CD4-positive, alpha-beta memory T cell (primary cell): ENCODE measurements around the gene FN3KRP. TPM values are rescaled to one million over a fixed set of nuclear protein-coding genes. Genes with fewer than 3 reads are reported as not detected.

Experiments used
- CTCF ChIA-PET: fragments of 350-600 bp; sonication (Branson Sonifier 250); formaldehyde crosslinking; loops from one replicate; lab custom pipeline; 2021; ENCODE audit warnings: inconsistent platforms; ENCODE audit not compliant: partially characterized antibody; lab: Charles Lee
- POLR2A ChIA-PET: fragments of 350-600 bp; sonication (Branson Sonifier 250); formaldehyde crosslinking; loops from one replicate; lab custom pipeline; 2021; ENCODE audit not compliant: partially characterized antibody; lab: Charles Lee
- DNase-seq, 5 donors: peaks; one replicate each; pipeline versions ENCODE4 v3.0.0 to v3.0.0-alpha.2; 2020 to 2022; ENCODE audit warnings: mixed read lengths in 1 of 5
- H3K27ac ChIP-seq: one replicate; pipeline ENCODE4 v1.7.0; 2013; ENCODE audit warnings: low read depth, low read length
- H3K27me3 ChIP-seq: 2 replicates; pipeline ENCODE4 v1.7.0; 2013; ENCODE audit warnings: mild to moderate bottlenecking, low read length, moderate library complexity; ENCODE audit not compliant: insufficient read depth
- H3K36me3 ChIP-seq: 2 replicates; pipeline ENCODE4 v1.7.0; 2013; ENCODE audit warnings: mild to moderate bottlenecking, low read length, moderate library complexity; ENCODE audit not compliant: insufficient read depth
- H3K4me1 ChIP-seq: 2 replicates; pipeline ENCODE4 v1.7.0; 2013; ENCODE audit warnings: mild to moderate bottlenecking, low read length, moderate library complexity; ENCODE audit not compliant: insufficient read depth
- H3K4me3 ChIP-seq, 2 donors: one replicate each; pipeline ENCODE4 v1.7.0; 2013; ENCODE audit warnings: low read length in 2 of 2, mild to moderate bottlenecking in 1 of 2
- H3K9me3 ChIP-seq, 2 donors: one replicate each; pipeline ENCODE4 v1.7.0; 2013; ENCODE audit warnings: low read length in 2 of 2, control low read depth in 1 of 2; ENCODE audit not compliant: control insufficient read depth in 1 of 2
- H3K27ac Mint-ChIP-seq, 7 donors: one replicate each; pipeline ENCODE4 v1.8.0; 2020 to 2021; ENCODE audit warnings: mixed read lengths in 7 of 7, mild to moderate bottlenecking in 6 of 7, inconsistent platforms in 3 of 7, moderate library complexity in 3 of 7
- H3K27me3 Mint-ChIP-seq, 2 donors: one replicate each; pipeline ENCODE4 v1.8.0; 2020 to 2021; ENCODE audit warnings: mixed read lengths in 2 of 2
- H3K36me3 Mint-ChIP-seq, 2 donors: one replicate each; pipeline ENCODE4 v1.8.0; 2020 to 2021; ENCODE audit warnings: mixed read lengths in 2 of 2, inconsistent platforms in 1 of 2, mild to moderate bottlenecking in 1 of 2
- H3K4me1 Mint-ChIP-seq, 4 donors: one replicate each; pipeline ENCODE4 v1.8.0; 2020 to 2021; ENCODE audit warnings: mixed read lengths in 4 of 4, mild to moderate bottlenecking in 1 of 4
- H3K4me3 Mint-ChIP-seq, 8 donors: one replicate each; pipeline ENCODE4 v1.8.0; 2020 to 2021; ENCODE audit warnings: mixed read lengths in 8 of 8, mild to moderate bottlenecking in 7 of 8, moderate library complexity in 6 of 8, inconsistent platforms in 3 of 8
- H3K9me3 Mint-ChIP-seq, 8 donors: one replicate each; pipeline ENCODE4 v1.8.0; 2020 to 2021; ENCODE audit warnings: mixed read lengths in 8 of 8, mild to moderate bottlenecking in 5 of 8, inconsistent platforms in 3 of 8, moderate library complexity in 1 of 8
- intact Hi-C: fragments of 100-400 bp; cut with micrococcal nuclease; formaldehyde crosslinking; loops from one replicate; pipeline ENCODE4 v1.15.1; 2023
- polyA plus RNA-seq, 2 donors: library from polyadenylated mRNA; unstranded; fragments of 300-500 nt; fragmentation: Illumina TruSeq; gene quantifications; one replicate each; pipeline ENCODE4 v1.2.3, GENCODE V29; 2021
- total RNA-seq, 2 experiments: library from RNA; stranded (reverse); gene quantifications; one replicate each; pipeline ENCODE4 v1.2.3, GENCODE V29; 2021

Gene FN3KRP
- total and polyA plus RNA-seq, 4 experiments from 2014 or later = 24.6 to 65.2 (median 37.1) TPM

GRCh38 chr17:82674656-82675475 is 41.6 kb upstream of the FN3KRP start:
- Mint-ChIP-seq H3K36me3 (peaks cover 0 to 4% of the 10 kb centered on the region in 2 donors), H3K27ac (no peak overlapping the region), H3K9me3 (no peaks in the 10 kb centered on the region), H3K4me1 (peaks cover 0 to 9% (median 5%) of the 10 kb centered on the region in 4 donors), H3K4me3 (no peak overlapping the region), H3K27me3 (no peaks in the 10 kb centered on the region)
- no peaks in the 10 kb centered on the region for H3K9me3 ChIP-seq
- no peak overlapping the region for H3K27ac ChIP-seq
- no peak for DNase-seq
- no peak overlapping the region for H3K4me3 ChIP-seq
- no peaks in the 10 kb centered on the region for H3K27me3 ChIP-seq
- POLR2A ChIA-PET = no interaction called here
- H3K36me3 ChIP-seq = no peaks in the 10 kb centered on the region
- no peaks in the 10 kb centered on the region for H3K4me1 ChIP-seq
- intact Hi-C loops = no loop called here
- CTCF ChIA-PET = no interaction called here

GRCh38 chr17:82675476-82676245 is 40.8 kb upstream of the FN3KRP start:
- no peak overlapping the region for H3K4me3 ChIP-seq
- H3K4me1 Mint-ChIP-seq = peaks cover 0 to 9% (median 5%) of the 10 kb centered on the region in 4 donors

DNA sequence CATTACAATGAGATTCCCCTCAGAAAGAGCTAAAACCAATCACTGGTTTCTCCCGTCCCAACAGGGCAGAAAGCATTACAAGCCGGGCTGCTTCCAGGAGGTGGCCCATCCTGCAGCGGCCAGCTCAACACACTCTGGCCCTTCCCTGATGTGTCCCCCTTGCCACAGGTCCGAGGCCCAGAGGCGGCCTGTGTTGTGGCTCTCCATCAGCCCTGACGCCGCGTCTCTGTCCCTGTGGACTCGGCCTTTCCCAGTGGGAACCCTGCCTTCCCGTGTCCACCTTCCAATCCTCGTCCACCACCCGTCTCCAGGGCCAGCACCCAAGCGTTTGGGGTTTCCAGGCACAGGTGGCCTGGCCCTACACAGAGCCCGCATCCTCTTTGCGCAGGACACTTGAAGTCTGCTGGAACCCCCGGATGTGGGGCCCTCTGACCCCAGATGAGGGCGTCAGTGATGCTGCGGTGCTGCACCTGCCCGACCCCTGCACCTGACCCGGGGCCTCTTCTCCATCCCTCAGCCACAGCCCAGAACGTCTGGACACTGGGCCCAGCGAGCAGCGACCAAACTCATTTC is 39.1 kb upstream of the FN3KRP start:
- H3K27ac ChIP-seq = no peak overlapping the region
- Mint-ChIP-seq H3K9me3 (peaks cover 0 to 13% (median 10%) of the 10 kb centered on the region in 8 donors), H3K4me3 (no peak overlapping the region), H3K36me3 (peaks cover 7 to 13% of the 10 kb centered on the region in 2 donors), H3K27me3 (no peaks in the 10 kb centered on the region), H3K27ac (no peak overlapping the region), H3K4me1 (peaks cover 0 to 5% (median 0%) of the 10 kb centered on the region in 4 donors)
- H3K36me3 ChIP-seq = no peaks in the 10 kb centered on the region
- intact Hi-C loops = no loop called here
- CTCF ChIA-PET = no interaction called here
- no peaks in the 10 kb centered on the region for H3K4me1 ChIP-seq
- POLR2A ChIA-PET = no interaction called here
- no peak for DNase-seq
- H3K4me3 ChIP-seq = no peak overlapping the region
- no peaks in the 10 kb centered on the region for H3K27me3 ChIP-seq
- H3K9me3 ChIP-seq = no peaks in the 10 kb centered on the region

More at GRCh38 chr17:82675476-82676245, 40.8 kb upstream of the FN3KRP start:
- ChIA-PET POLR2A (no interaction called here), CTCF (no interaction called here)
- Histone ChIP-seq H3K27me3 (no peaks in the 10 kb centered on the region), H3K36me3 (no peaks in the 10 kb centered on the region), H3K9me3 (no peaks in the 10 kb centered on the region), H3K27ac (no peak overlapping the region), H3K4me1 (no peaks in the 10 kb centered on the region)
- Mint-ChIP-seq H3K36me3 (peaks cover 0 to 4% of the 10 kb centered on the region in 2 donors), H3K9me3 (no peaks in the 10 kb centered on the region), H3K27me3 (no peaks in the 10 kb centered on the region), H3K4me3 (no peak overlapping the region), H3K27ac (peak overlapping the region in 1 of 7 donors; percentile 41)
- intact Hi-C loops = no loop called here
- DNase-seq = no peak

- H3K36me3 ChIP-seq = no peaks in the 10 kb centered on the region
- H3K9me3 Mint-ChIP-seq = peaks cover 0 to 15% (median 10%) of the 10 kb centered on the region in 8 donors
- no peak overlapping the region for H3K4me3 ChIP-seq
- no peaks in the 10 kb centered on the region for H3K4me1 ChIP-seq
- POLR2A ChIA-PET = no interaction called here
- intact Hi-C loops = no loop called here
- DNase-seq = no peak
- CTCF ChIA-PET = no interaction called here
- H3K27ac Mint-ChIP-seq = no peak overlapping the region
- H3K4me1 Mint-ChIP-seq = peaks cover 0 to 5% (median 0%) of the 10 kb centered on the region in 4 donors
- H3K27me3 ChIP-seq = no peaks in the 10 kb centered on the region
- peaks cover 7 to 15% of the 10 kb centered on the region in 2 donors for H3K36me3 Mint-ChIP-seq
- no peaks in the 10 kb centered on the region for H3K27me3 Mint-ChIP-seq
- no peak overlapping the region for H3K27ac ChIP-seq
- no peak overlapping the region for H3K4me3 Mint-ChIP-seq
- H3K9me3 ChIP-seq = no peaks in the 10 kb centered on the region
These were observed 38.1 kb upstream of the FN3KRP start for GRCh38 chr17:82678265-82678891.

GRCh38 chr17:82679586-82680465 is 36.7 kb upstream of the FN3KRP start:
- ChIA-PET CTCF (no interaction called here), POLR2A (no interaction called here)
- no peaks in the 10 kb centered on the region for H3K27me3 Mint-ChIP-seq

DNA sequence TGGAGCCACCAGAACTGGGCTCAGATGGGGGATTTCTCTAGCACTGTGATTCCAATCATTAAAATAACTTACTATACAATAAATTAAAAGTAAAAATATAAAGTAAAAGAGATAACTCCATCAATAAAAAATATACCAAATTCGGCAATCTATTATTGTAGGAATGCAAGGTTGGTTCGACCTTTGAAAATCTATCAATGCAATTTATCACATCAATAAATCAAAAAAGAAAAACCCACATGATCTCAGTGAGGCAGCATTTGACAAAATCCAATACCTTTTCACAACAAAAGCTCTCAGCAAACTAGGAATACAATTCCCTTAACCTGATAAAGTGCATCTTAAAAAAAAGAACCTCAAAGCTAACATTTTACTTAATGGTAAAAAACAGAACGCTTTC is 35.0 kb upstream of the FN3KRP start:
- ChIA-PET CTCF (no interaction called here), POLR2A (no interaction called here)
- Histone ChIP-seq H3K4me1 (no peaks in the 10 kb centered on the region), H3K36me3 (no peaks in the 10 kb centered on the region), H3K4me3 (no peak overlapping the region), H3K27me3 (no peaks in the 10 kb centered on the region), H3K27ac (no peak overlapping the region), H3K9me3 (no peaks in the 10 kb centered on the region)
- peaks cover 7 to 11% of the 10 kb centered on the region in 2 donors for H3K36me3 Mint-ChIP-seq
- DNase-seq = no peak
- intact Hi-C loops = no loop called here
- no peak overlapping the region for H3K4me3 Mint-ChIP-seq
- H3K9me3 Mint-ChIP-seq = peaks cover 0 to 15% (median 10%) of the 10 kb centered on the region in 8 donors
- H3K4me1 Mint-ChIP-seq = peaks cover 0 to 5% (median 0%) of the 10 kb centered on the region in 4 donors
- no peak overlapping the region for H3K27ac Mint-ChIP-seq
- no peaks in the 10 kb centered on the region for H3K27me3 Mint-ChIP-seq

More at GRCh38 chr17:82679586-82680465, 36.7 kb upstream of the FN3KRP start:
- Histone ChIP-seq H3K27me3 (no peaks in the 10 kb centered on the region), H3K4me1 (no peaks in the 10 kb centered on the region), H3K27ac (no peak overlapping the region), H3K36me3 (no peaks in the 10 kb centered on the region), H3K4me3 (no peak overlapping the region), H3K9me3 (no peaks in the 10 kb centered on the region)
- no peak overlapping the region for H3K27ac Mint-ChIP-seq
- no peak overlapping the region for H3K4me3 Mint-ChIP-seq
- peaks cover 0 to 5% (median 0%) of the 10 kb centered on the region in 4 donors for H3K4me1 Mint-ChIP-seq
- intact Hi-C loops = no loop called here
- no peak for DNase-seq
- peaks cover 0 to 15% (median 10%) of the 10 kb centered on the region in 8 donors for H3K9me3 Mint-ChIP-seq
- peaks cover 7 to 15% of the 10 kb centered on the region in 2 donors for H3K36me3 Mint-ChIP-seq
